NCI-H774 (cell line): Measurements from ENCODE around the gene AQP12B.

Experiments used
- DNase-seq: peaks from one replicate; lab custom pipeline; 2025; lab: John Stamatoyannopoulos, UW

AQP12B gene

GRCh38 chr2:240632306-240632721 lies 50.4 kb downstream of the AQP12B start:
- DNase-seq: no peak

GRCh38 chr2:240631548-240632305 lies 51.0 kb downstream of the AQP12B start:
- no peak for DNase-seq

- DNase-seq: no peak
Observed at GRCh38 chr2:240630771-240631547, 51.7 kb downstream of the AQP12B start.

- no peak for DNase-seq
Observed at GRCh38 chr2:240629968-240630770, 52.5 kb downstream of the AQP12B start.

GRCh38 chr2:240629619-240629967 lies 53.1 kb downstream of the AQP12B start:
- DNase-seq: no peak

- no peak for DNase-seq
Observed at GRCh38 chr2:240628808-240629618, 53.7 kb downstream of the AQP12B start.

- DNase-seq: no peak
Observed at GRCh38 chr2:240628507-240628807, 54.2 kb downstream of the AQP12B start.

- no peak for DNase-seq
Observed at GRCh38 chr2:240627736-240628506, 54.8 kb downstream of the AQP12B start.

- no peak for DNase-seq
Observed at GRCh38 chr2:240626531-240627300, 56.0 kb downstream of the AQP12B start.
